HG02798 (cell line): ENCODE results near the gene PARL.

Source experiments
- ATAC-seq: cut with Tn5 transposase; IDR thresholded peaks from one replicate; pipeline ENCODE4 v1.9.1; 2021; ENCODE audit warnings: mild to moderate bottlenecking; ENCODE audit not compliant: unreplicated experiment, poor library complexity

Gene PARL

DNA sequence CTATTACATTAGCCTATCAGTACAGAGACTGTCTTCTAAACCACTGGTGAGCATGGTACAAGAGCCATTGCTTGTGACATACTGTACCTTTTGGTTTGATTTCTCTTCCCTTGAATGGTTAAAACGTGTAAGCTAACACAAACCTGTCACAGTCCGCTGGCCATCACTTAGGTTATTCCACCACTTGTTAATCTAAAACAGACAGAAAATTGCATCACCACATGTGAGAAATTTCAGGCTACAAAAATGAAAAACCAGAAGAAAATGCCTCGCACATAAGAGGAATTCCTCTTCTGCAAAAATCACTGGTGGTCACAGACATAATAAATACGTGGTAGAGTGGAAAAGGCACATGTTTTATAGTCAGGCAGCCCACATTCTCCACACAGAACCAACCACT is 22.1 kb downstream of the PARL start:
- ATAC-seq = no peak

DNA sequence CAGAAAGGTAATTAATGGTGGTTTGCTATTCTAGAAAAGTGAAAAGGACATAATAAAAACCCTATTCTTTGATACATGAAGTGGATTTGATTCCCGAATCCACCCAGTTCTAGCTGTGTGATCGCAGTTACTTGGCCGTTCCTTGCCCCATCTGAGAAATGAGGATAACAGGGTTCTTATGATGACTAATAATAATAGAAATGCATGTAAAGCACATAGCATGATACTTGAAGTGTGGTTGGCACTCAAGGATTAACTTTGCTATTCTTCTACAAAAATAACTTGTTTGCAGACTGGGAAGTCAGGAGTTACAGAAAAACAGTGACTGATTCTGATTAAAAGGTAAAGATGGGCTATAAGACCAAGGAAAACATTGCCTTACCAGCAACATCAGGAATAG is 26.8 kb downstream of the PARL start:
- ATAC-seq = no peak

DNA sequence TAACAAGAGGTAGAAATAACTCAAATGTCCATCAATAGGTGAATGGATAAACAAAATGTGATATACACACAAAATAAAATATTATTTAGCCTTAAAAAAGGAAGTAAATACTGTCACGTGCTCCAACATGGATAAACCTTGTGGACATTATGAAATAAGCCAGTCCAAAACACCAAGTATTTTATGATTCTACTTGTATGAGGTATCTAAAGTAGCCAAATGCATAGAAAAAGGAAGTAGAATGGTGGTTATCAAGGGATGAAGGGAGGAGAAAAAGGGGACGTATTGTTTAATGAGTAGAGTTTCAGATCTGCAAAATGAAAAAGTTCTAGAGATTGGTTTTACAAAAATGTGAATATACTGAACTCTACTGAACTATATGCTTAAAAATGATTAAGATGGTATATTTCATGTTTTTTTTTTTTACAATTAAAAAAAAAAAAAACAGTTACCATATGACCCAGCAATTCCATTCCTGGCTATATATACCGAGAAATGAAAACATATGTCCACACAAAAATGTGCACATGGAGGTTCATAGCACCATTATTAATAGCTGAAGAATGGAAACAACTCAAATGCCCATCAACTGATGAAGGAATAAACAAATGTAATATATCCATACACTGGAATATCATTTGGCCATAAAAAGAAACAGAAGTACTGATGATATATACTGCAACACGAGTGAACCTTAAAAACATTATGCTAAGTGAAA is 30.2 kb downstream of the PARL start:
- ATAC-seq = no peak

DNA sequence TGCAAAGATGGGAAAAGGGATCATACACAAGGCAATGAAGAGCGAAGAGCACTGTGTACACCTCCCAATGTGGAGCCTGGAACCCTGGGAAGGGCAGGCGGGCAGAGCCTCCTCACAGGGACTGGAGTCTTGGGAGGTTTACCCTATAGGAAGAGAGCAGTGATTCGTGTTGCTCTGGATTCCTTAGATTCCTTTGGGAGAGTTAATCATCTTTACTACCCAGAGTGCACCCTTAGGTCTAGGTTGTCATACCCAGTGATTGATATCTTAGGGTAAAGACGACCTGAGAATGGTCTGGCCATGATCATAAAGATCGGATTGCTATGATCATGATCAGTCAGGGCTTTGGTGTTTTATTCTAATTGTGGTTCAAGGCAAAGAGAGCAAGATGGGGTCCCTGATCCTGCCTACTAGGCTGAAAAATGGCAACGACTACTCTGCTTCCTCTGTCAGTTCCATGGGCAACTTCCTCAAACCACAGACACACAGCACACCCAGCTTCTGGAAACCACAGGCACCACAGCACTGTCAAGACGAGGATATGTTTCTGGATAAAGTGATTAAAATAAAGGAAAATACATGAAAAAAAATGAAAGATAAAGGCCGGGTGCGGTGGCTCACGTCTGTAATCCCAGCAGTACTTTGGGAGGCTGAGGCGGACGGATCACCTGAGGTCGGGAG is 38.9 kb downstream of the PARL start:
- no peak for ATAC-seq

DNA sequence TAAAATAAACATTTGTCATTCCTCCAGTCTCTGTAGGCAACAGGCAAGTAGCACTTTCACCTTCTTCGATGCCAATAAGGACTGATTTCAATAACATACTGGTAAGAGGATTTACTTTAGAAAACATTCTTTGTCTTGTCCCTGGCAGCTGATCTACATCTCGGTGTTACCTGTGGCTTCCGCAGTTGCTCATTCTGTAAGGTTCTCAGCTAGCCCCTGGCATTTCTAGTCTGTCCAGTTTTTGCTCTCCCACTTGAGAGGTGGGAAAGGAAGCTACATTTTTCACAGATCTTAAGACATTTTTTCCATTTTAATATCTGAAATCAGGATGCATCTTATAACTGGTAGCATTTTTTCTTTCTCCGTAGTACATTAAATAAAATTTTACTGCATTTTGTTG is 39.6 kb downstream of the PARL start:
- no peak for ATAC-seq

DNA sequence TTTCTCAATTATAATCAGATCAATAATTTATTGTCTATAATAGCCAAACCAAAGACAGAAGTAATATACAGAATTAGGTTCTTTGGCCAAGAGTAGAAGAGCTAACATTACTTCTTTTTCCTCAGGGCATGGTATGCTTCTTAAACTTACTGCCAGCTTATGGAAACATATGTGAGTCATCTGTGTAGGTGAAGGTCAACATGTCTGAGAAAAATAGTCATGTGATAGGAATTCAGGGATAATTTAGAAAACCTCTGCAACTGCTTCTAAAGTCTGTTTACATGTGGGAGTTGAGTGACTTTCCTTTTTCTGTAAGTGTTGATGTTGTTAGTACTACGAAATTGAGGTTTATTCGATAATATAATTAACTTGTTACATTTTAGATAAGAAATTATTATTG is 40.1 kb downstream of the PARL start:
- no peak for ATAC-seq

DNA sequence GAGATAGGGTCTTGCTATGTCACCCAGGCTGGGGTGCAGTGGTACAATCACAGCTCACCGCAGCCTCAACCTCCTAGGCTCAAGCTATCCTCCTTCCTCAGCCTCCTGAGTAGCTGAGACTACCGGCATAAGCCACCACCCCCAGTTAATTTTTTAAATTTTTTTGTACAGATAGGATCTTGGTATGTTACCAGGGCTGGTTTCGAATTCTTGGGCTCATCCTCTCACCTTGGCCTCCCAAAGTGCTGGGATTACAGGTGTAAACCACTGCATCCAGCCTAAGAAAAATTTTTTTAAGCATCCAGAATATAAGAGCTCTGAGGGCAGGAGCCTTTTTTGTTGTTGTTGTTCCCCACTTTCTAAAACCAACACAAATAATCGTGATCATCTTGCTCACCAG is 44.9 kb downstream of the PARL start:
- ATAC-seq = no peak

DNA sequence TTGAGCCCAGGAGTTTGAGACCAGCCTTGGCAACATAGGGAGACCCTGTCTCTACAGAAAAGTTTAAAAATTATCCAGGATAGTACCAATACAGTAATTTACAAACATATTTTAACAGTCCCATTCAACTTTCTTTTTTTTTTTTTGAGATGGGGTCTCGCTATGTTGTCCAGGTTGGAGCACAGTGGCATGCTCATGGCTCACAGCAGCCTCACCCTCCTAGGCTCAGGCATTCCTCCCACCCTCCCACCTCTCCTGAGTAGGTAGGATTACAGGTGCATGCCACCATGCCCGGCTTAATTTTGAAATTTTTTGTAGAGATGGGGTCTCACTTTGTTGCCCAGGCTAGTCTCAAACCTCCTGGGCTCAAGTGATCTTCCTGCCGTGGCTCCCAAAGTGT is 46.8 kb downstream of the PARL start:
- no peak for ATAC-seq

DNA sequence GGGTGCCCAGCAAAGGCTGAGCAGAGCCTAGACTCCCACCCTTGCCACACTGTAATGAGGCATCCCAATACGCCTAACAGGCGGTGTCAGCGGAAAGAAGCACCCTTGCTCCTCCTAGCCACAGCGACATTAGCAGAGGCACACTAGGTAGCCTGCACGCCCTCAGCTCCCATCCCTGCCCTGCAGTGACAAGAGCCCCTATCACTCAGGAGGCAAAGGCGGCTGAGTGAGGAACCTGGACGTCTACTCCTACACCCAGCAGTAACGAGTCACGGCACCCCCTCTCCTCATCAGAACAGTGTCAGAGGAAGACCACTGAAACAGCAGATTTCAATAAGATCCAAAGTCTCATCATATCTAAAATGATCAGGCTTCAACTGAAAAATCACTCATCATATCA is 47.3 kb downstream of the PARL start:
- no peak for ATAC-seq

DNA sequence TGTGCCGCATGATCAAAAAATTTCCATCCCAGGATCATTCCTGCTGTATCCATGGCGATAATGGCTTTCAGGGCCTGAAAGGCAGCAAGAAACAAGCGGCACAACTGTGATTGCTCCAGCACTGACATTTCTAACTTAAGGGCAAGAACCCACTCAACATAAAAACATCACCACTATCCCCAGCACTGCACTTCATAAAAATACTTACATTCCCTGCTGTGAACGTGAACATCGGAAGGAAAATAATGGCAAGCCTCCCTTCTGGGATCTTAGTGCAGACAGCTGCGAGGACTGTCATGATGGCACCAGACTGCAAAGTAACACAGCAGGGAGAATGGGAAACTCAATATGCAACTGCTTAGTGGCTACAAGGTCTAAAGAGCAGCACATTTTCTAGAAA is 51.2 kb downstream of the PARL start:
- ATAC-seq = no peak

DNA sequence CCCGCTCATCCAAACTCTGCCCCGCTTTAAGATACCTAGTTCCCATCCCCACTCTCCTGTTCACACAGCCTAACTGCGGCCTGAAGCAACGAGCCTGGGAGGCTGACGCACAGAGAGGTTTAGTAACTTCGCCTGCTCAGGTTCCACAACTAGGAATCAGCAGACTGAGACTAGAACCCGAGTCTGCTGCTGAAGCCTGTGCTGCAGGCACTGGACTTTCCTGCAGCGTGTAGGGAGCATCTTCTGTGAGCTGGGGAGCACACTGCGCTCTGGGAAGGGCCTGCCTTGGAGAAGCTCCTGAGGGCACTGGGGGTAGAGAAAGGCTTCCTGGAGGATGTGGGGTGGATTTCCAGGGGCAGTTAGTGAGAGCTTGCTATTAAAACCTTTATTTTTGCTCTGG is 54.5 kb downstream of the PARL start:
- no peak for ATAC-seq

DNA sequence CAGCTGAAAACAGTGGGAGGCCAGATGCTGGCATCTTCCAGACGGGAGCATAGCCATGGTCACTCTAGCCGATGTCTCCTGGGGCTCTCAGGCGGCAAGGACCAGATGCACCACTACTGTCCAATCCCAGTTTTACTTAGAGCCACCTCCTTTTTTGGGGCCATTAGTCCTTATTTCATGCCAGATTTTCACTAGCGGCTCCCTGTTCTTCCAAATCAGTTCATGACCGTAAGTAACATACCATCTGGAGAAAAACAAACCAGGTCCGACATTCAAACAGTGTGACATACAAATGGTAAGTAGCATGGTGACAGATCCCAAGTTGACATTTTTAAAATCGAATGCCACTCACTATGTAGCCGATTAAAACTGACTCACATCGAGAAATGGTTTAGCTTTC is 55.2 kb downstream of the PARL start:
- no peak for ATAC-seq

DNA sequence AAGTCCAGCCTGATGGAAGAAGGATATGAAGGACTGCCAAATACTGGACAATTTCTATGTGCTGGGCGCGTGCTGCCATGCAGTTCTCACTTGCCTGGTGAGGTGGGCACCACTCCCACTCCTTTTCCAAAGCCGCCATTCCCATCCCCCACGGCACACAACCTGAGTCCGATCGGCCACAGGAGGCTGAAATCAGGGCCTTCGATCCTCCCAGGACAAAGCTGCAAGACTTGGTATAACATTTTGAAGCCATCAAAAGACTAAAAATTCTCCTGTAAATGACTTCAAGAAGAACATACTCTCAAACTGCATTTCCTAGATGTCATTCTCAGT is 56.2 kb downstream of the PARL start:
- ATAC-seq = no peak

DNA sequence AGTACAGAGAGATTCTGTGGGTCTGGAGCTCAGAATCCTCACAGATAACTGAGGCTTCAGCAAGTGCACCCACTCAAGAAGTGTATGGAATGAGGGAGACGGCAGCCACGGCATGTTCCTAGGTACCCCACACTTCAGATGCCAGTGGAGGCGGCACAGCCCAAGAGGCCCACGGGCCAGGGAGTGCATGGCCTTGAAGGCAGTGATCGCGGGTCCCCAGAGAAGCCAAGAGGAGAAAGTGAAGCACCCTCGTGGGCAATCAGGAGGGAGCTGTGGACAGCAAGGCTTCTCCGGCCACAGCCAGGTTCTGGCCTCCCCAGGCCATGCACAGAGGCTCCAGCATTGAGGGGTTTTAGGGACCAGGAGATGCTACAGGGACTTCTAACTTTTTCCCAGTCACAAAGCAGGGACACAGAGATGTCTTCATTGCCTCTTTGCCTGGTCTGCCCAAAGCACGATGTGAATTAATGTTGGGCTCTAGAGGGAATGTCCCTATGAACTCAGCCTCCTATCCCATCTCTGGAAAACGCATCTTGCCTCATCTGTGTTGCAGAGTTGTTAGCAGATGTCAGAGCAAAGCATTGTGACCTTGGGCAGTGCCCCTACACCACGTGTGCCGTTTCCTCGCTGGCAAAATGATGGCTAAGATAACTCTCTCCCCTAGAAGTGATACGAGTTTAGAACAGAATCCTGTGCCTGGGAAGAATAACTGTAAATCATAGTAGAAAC is 56.7 kb downstream of the PARL start:
- ATAC-seq = no peak

DNA sequence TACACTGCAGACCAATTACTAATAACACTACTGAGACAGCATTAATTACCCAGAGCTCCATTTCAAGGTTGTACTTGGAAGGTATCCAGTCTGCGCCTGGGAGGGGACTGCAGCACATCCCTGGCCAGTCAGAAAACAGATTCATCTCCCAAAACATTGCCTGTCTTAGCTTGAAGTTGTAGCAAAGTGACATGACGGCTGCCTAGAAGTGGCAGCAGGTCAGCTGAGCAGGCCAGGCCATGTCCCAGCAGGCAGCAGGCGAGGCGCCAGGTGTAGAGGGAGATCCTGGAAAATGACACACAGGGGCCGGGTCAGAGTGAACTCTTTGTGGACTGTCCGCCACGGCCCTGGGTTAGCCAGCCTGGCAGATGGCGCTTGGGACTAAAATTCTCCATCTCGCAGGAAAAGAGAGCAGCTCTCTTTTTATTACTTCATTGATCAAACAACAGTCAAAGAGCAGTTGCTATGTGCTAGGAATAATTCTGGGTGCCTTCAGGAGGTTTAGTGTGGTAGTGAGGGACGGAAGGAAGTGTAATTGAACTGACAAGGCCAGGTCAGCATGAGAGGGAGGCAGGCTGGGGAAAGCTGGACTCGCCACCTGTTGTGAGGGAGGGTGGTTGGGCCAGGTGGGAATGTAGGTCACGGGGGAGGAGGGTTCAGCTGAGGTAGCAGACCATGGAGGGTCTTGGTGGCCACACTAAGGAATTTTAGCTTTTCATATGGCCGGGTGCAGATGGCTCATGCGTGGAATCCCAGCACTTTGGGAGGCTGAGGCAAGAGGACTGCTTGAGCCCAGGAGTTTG is 58.0 kb downstream of the PARL start:
- no peak for ATAC-seq

DNA sequence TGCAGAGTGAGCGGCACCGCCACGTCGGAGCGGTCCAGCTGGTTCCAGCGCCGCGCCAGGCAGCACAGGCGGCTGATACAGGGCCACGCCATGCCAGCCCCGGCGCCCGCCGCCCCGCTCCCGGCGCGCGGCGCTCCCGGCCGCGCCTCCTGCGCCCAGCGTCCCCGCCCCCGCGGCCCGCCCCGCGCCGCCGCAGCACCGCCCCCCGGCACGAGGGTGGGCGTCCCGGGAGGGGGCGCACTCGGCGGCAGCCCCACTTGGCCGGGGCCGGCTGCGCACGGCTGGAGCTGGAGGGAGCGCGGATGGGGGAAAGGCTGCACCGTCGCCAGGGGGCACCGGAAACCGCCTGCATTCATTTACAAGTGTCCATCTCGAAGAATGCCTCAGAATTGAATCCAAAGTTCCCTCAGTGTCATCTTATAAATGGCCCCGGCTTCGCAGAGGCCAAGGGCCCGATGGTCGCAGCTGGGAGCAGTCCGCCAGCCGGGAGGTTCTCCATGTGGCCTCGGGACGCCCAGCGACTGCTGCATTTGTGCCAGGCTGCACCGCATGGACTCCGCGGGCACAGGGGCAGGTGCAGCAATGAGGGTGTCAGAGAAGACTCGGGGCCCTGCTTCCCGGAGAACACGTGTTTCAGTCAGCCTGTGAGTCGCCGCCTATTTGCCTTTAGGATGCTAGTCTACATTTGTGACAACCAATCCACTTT is 59.1 kb downstream of the PARL start, which contains the start of gene MAP6D1:
MAP6D1 (minus strand) TSS at position 122 of the 706 bp plus-strand sequence; CDS start at position 92, 30 bp downstream.
- ATAC-seq = peak; percentile 60

DNA sequence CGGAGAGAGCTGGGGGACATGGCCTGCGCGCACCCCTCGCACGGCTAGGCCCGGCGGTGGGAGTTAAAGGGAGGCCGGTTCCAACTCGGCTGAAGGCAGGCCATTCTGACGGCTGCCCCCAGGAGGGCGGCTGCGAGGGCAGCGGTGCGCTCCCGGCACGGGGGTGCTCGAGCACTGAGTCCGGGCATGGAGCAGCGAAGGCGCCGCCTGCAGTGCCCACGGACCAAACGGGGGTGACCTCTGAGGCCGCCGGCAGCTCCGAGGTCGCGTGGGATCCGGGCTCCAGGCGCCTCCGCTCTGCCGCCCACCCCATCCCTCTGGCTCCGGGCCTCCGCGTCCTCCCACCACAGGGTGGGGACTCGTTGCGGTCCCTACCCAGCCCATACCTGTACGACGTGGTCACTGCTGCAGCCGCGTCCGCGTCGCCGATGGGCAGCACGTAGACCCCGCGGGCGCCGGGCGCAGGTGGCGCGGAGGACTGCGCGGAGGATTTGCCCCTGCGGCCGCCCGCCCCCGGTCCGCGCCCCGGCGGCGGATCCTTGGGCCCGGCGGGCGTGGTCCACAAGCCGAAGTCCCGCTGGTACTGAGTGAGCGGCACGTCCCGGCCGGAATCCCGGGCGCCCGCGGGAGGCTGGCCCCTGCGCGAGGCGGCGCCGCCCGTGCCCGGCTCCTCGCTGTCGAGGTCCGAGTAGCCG is 59.8 kb downstream of the PARL start:
- ATAC-seq = peak; percentile 35

DNA sequence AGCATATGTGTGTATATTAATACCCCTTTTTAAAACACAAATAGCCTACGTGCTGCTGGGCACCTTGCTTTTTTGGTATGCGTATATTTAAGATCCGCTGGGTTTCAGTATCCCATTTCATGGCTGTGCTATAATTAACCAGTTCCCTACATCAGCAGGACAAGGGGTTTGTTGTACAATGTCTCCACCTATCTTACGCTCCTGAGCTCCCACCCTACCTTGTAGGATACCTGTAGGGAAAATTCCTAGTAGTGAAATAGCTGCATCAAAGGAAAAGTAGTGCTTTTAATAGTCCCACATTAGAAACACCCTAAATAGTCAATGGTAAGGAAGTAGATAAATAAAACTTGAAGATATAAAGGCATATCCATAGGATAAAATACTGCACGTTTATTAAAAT is 60.7 kb downstream of the PARL start:
- no peak for ATAC-seq

DNA sequence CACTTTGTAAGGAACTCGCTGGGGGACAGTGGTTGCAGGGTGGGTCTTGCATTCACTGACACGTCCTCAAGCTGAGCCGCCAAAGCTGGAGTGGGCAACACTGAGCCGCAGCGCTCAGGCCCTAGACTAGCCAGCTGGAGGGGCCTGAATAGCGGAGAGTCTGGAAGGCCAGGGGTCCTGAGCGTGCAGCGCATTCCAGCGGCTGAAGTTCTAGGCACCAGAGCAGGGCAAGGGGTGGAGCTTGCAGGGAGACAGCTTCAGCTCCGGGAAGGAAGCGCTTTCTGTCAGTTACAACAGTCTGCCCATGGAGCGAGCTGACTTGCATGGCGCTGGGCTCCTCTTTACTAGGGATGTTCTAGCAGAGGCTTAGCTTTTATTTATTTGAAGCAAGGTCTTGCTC is 62.0 kb downstream of the PARL start:
- ATAC-seq = no peak

DNA sequence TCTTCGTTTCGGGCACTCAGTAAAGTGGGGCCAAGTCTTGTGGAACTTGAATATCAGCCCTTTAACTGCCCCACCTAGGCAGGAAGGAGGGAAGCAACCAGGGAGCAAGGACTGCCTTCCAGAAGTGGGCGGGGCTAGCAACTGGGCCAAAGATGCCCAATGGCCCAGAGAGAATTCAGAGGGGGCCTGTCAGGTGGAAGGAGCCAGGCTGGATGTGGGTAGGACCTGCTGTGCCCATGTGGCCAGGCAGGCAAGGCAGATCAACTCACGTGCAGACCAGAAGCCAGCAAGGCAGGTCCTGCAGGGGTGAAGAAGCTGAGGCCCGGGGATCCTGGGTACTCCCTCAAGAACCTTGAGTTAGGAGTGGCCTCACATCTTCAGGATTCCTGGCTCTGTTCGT is 64.8 kb downstream of the PARL start:
- no peak for ATAC-seq
